T-helper 2 cell treated with Interferon-gamma antibody and Interleukin-4, amounts not matched to agents 5 μg/mL and 100 μg/mL, for 36 hours (primary cell): ENCODE data around the gene ZNF785.
"Not testable (repeated sequence)": the region's sequence is repeated elsewhere in the genome, so short reads cannot be mapped to it uniquely, and the experiment has no call there.

Source experiments
- DNase-seq: peaks from one replicate; pipeline ENCODE4 v3.0.0; 2021; ENCODE audit warnings: low spot score
- H3K27ac Mint-ChIP-seq: one replicate; pipeline ENCODE4 v1.8.0; 2021; ENCODE audit warnings: mild to moderate bottlenecking, mixed read lengths
- H3K27me3 Mint-ChIP-seq: one replicate; pipeline ENCODE4 v1.8.0; 2021; ENCODE audit warnings: low read depth, mixed read lengths
- H3K36me3 Mint-ChIP-seq: one replicate; pipeline ENCODE4 v1.8.0; 2021; ENCODE audit warnings: low read depth, mixed read lengths
- H3K4me1 Mint-ChIP-seq: one replicate; pipeline ENCODE4 v1.8.0; 2021; ENCODE audit warnings: low read depth, mixed read lengths
- H3K4me3 Mint-ChIP-seq: one replicate; pipeline ENCODE4 v1.8.0; 2022; ENCODE audit warnings: mild to moderate bottlenecking, moderate library complexity, mixed read lengths
- H3K9me3 Mint-ChIP-seq: one replicate; pipeline ENCODE4 v1.8.0; 2021; ENCODE audit warnings: mixed read lengths

Gene ZNF785

DNA sequence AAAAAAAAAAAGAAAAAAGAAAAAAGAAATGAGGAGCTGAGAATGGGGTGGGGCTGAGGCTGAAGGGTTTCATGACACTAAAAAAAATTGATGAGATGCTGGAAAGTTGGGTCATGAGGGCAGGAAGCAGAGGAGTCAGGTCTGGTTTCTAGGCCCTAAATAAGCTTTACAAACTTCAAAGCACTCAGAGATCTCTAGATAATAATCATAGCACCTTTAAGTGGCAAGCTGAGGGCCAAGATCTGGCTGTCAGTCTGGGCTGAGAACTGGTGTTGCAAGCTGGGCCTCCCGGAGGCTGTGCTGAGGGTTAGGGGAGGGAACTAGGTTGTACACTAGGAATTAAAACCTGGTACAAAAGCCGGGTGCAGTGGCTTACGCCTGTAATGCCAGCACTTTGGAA, 33.7 kb downstream of the ZNF785 start:
- Mint-ChIP-seq H3K27ac (peak overlapping the region; percentile 92), H3K4me1 (peaks cover 50% of the 10 kb centered on the region), H3K9me3 (no peaks in the 10 kb centered on the region), H3K4me3 (peak overlapping the region; percentile 70), H3K36me3 (peaks cover 36% of the 10 kb centered on the region), H3K27me3 (no peaks in the 10 kb centered on the region)
- peak; percentile 73 for DNase-seq

DNA sequence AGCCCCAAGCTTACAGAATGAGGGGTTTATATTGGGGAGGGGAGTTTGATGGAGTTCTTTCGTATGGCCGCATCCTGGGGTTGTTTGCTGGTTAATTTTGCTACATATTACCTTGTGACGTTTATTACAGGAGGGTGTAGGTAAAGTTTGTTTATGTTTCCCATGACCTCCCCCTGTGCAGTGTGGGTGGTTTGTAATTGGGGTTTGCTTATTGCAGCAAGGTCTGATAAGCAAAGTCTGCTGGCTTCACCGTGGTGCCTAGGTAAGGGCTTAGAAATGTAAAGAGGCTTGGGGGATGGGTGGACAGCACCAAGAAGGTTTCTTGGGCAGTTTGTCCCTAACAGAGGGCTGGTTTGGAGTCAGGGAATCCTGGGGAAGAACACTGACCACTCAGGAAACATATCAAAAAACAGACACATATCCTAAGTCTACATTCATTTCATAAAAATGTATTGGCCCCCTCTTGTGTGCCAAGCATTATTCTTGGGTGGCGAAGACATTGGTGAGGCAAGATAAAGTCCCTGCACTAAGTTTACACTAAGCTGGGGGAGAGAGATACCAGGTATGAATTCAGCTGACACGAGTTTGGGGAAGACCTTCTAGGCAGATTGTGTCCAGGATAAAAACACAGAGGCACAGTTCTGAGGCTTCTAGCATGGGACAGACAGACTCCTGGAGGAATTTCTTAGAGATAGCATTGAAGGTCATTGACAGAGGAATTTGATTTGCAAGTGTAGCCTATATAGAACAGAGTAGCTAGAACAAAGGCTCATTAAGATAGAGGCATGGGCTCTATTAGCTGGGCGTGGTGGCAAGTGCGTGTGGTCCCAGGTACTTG, 36.9 kb downstream of the ZNF785 start:
- no peaks in the 10 kb centered on the region for H3K27me3 Mint-ChIP-seq
- H3K4me1 Mint-ChIP-seq: peaks cover 37% of the 10 kb centered on the region
- no peak for DNase-seq
- H3K36me3 Mint-ChIP-seq: peaks cover 18% of the 10 kb centered on the region
- H3K27ac Mint-ChIP-seq: no peak overlapping the region
- no peak overlapping the region for H3K4me3 Mint-ChIP-seq
- no peaks in the 10 kb centered on the region for H3K9me3 Mint-ChIP-seq

DNA sequence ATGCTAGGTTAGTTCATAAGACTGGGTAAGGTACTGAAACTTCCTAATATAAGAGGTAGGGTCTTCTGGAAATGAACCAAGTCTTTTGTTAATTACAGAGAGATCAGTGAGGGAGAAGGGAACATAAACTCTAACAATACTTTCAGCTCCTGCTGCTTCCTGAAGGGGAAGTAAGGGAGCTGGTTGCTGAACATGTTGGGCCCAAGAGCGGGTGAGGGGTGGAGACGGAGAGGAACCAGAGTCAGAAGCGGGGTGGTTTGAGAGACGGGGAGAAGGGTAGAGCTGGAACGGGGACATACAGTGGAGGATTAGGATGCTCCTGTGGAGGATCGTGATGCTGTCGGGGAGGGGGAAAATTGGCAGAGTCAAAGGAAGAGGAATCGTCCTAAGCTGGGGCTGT, 39.4 kb downstream of the ZNF785 start:
- H3K9me3 Mint-ChIP-seq: no peaks in the 10 kb centered on the region
- no peak overlapping the region for H3K4me3 Mint-ChIP-seq
- peaks cover 6% of the 10 kb centered on the region for H3K36me3 Mint-ChIP-seq
- no peak overlapping the region for H3K27ac Mint-ChIP-seq
- no peaks in the 10 kb centered on the region for H3K27me3 Mint-ChIP-seq
- H3K4me1 Mint-ChIP-seq: peaks cover 14% of the 10 kb centered on the region
- DNase-seq: no peak

GRCh38 chr16:30543067-30543466, 42.4 kb downstream of the ZNF785 start:
- Mint-ChIP-seq H3K27me3 (no peaks in the 10 kb centered on the region), H3K9me3 (no peaks in the 10 kb centered on the region), H3K4me1 (no peaks in the 10 kb centered on the region), H3K4me3 (no peak overlapping the region), H3K36me3 (peaks cover 4% of the 10 kb centered on the region), H3K27ac (no peak overlapping the region)
- DNase-seq: no peak

DNA sequence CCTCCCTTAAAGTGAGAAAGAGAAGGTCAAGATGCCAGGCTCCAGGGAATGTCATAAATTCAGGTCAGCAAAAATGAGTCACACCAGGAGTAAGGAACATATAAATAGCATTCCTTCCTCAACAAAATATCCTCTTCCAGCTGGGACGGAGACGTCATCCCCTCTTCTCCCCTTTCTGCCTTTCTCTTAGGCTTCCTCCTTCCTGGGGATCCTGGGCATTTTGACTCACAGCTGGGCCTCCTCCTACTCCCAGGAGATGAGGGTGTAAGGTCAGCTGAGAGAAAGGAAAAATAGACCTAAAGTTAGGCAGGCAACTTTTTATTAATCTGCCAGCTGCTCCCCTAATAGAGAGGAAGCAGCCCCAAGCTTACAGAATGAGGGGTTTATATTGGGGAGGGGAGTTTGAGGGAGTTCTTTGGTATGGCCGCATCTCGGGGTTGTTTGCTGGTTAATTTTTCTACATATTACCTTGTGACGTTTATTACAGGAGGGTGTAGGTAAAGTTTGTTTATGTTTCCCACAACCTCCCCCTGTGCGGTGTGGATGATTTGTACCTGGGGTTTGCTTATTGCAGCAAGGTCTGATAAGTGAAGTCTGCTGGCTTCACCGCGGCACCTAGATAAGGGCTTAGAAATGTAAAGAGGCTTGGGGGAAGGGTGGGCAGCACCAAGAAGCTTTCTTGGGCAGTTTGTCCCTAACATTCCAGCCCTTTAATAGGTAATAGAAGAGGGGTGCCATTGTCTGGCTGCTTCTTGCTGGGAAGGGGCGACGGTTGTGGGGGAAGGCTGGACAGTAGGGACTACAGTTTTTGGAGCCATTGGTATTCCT, 43.8 kb downstream of the ZNF785 start:
- DNase-seq: no peak
- Mint-ChIP-seq H3K27me3 (no peaks in the 10 kb centered on the region), H3K4me3 (no peak overlapping the region)

DNA sequence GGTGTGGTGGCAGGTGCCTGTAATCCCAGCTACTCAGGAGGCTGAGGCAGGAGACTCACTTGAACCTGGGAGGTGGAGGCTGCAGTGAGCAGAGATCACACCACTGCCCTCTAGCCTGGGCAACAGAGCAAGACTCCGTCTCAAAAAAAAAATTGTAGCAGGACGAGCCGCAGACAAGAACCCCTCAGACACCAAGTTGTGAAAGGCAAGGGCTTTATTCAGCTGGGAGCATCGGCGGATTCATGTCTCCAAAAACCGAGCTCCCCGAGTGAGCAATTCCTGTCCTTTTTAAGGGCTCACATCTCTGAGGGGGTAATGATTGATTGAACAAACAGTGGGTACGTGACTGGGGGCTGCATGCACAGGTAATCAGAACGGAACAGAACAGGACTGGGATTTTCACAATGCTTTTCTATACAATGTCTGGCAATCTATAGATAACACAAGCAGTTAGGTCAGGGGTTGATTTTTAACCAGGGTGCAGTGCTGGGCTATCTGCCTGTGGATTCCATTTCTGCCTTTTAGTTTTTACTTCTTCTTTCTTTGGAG, 44.5 kb downstream of the ZNF785 start:
- DNase-seq, H3K4me3 Mint-ChIP-seq, H3K27me3 Mint-ChIP-seq, H3K27ac Mint-ChIP-seq, H3K9me3 Mint-ChIP-seq: not testable (repeated sequence)
- H3K36me3 Mint-ChIP-seq: peaks cover 10% of the 10 kb centered on the region
- H3K4me1 Mint-ChIP-seq: peaks cover 13% of the 10 kb centered on the region

More for the DNA sequence above, 43.8 kb downstream of the ZNF785 start:
- Mint-ChIP-seq H3K27ac (no peak overlapping the region), H3K4me1 (peaks cover 7% of the 10 kb centered on the region), H3K36me3 (peaks cover 7% of the 10 kb centered on the region), H3K9me3 (no peaks in the 10 kb centered on the region)

GRCh38 chr16:30539986-30540526, 45.4 kb downstream of the ZNF785 start:
- H3K4me3 Mint-ChIP-seq, DNase-seq, H3K27me3 Mint-ChIP-seq, H3K9me3 Mint-ChIP-seq, H3K27ac Mint-ChIP-seq: not testable (repeated sequence)
- Mint-ChIP-seq H3K4me1 (peaks cover 18% of the 10 kb centered on the region), H3K36me3 (peaks cover 10% of the 10 kb centered on the region)

GRCh38 chr16:30539000-30539964, 46.2 kb downstream of the ZNF785 start:
- peaks cover 10% of the 10 kb centered on the region for H3K36me3 Mint-ChIP-seq
- peaks cover 18% of the 10 kb centered on the region for H3K4me1 Mint-ChIP-seq
- H3K4me3 Mint-ChIP-seq: no peak overlapping the region
- H3K27ac Mint-ChIP-seq: no peak overlapping the region
- H3K27me3 Mint-ChIP-seq: no peaks in the 10 kb centered on the region
- no peak for DNase-seq
- H3K9me3 Mint-ChIP-seq: no peaks in the 10 kb centered on the region

- H3K9me3 Mint-ChIP-seq, DNase-seq, H3K27me3 Mint-ChIP-seq: not testable (repeated sequence)
- Mint-ChIP-seq H3K4me1 (peaks cover 27% of the 10 kb centered on the region), H3K36me3 (peaks cover 15% of the 10 kb centered on the region), H3K4me3 (peak overlapping the region; percentile 96), H3K27ac (peak overlapping the region; percentile 98)
Observed at GRCh38 chr16:30536391-30537024, 49.0 kb downstream of the ZNF785 start.

DNA sequence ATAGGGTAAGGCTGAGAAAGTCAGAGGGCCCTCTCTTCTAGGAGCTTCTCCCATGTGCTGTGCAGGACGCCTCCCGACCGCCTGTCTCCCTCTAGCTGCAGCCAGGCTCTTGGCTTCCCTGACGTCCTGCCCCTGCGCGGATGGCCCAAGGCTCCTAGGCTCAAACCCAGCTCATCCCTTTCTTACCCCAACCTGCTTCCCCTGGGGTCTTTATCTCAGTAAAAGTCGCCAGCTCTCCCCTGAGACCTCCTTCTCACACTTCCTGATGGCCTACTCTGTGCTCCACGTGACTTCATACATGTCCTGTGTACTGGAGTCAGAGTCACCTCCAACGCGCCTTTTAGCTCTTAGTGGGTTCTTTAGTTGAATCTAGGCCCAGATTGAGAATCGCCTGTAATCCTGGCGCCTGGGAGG, 49.7 kb downstream of the ZNF785 start:
- peak; percentile 70 for DNase-seq
- no peaks in the 10 kb centered on the region for H3K27me3 Mint-ChIP-seq
- H3K9me3 Mint-ChIP-seq: no peaks in the 10 kb centered on the region
- peaks cover 15% of the 10 kb centered on the region for H3K36me3 Mint-ChIP-seq
- H3K27ac Mint-ChIP-seq: peak overlapping the region; percentile 98
- H3K4me3 Mint-ChIP-seq: peak overlapping the region; percentile 96
- peaks cover 30% of the 10 kb centered on the region for H3K4me1 Mint-ChIP-seq

- H3K27me3 Mint-ChIP-seq: no peaks in the 10 kb centered on the region
- H3K27ac Mint-ChIP-seq: peak overlapping the region; percentile 98
- H3K9me3 Mint-ChIP-seq: no peaks in the 10 kb centered on the region
- DNase-seq: no peak
- H3K36me3 Mint-ChIP-seq: peaks cover 17% of the 10 kb centered on the region
- H3K4me3 Mint-ChIP-seq: peak overlapping the region; percentile 96
- peaks cover 32% of the 10 kb centered on the region for H3K4me1 Mint-ChIP-seq
Observed at GRCh38 chr16:30535106-30535776, 50.3 kb downstream of the ZNF785 start.

GRCh38 chr16:30534368-30535105, 51.0 kb downstream of the ZNF785 start, which contains the start of gene ZNF747:
TSS of gene ZNF747 (minus strand) at chr16:30534858. CDS start at chr16:30534679, 179 bp downstream.
- H3K27ac Mint-ChIP-seq: peak within 1 kb of the TSS; percentile 98
- peaks cover 35% of the 10 kb centered on the region for H3K4me1 Mint-ChIP-seq
- no peaks in the 10 kb centered on the region for H3K27me3 Mint-ChIP-seq
- peak within 1 kb of the TSS; percentile 96 for H3K4me3 Mint-ChIP-seq
- H3K36me3 Mint-ChIP-seq: peaks cover 15% of the 10 kb centered on the region
- H3K9me3 Mint-ChIP-seq: no peaks in the 10 kb centered on the region
- DNase-seq: peak; percentile 89
